ENCODE measurements around the gene ERGIC1.
A peak's percentile ranks its signal among the peaks of the same experiment; 100 is the strongest.

ERGIC1 gene

DNA sequence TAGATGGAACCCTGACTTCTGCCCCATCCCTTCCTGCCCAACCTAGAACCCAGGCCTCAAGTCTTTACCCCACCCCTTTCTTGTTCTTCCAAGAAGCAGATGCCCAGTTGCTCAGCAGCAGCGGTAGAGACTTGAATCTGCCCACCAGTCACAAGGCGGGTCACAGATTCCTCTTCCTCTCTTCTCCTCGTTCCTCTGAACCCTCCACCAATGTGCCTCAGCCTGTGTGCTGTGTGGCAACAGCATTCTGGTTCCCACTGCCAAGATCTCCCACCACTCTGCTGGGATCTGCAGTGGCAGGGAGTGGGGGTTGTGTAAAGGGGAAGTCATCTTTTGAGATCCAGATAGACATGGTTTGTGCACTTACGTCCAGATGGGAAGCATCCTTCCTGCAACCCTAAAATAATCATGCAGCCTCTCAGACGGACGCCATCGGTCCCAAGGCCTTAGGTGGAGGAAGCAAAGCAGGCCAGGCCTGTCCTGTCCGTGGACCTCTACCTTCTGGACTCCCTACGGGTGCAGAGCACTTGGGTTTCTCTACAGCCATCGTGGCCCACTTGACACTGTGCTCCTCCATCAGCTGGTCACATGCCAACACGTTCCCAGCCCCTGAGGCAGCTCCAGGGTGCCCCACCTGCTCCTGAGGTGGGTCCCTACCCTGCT, 117.5 kb downstream of the ERGIC1 start:
- ATAC-seq, result no peak

DNA sequence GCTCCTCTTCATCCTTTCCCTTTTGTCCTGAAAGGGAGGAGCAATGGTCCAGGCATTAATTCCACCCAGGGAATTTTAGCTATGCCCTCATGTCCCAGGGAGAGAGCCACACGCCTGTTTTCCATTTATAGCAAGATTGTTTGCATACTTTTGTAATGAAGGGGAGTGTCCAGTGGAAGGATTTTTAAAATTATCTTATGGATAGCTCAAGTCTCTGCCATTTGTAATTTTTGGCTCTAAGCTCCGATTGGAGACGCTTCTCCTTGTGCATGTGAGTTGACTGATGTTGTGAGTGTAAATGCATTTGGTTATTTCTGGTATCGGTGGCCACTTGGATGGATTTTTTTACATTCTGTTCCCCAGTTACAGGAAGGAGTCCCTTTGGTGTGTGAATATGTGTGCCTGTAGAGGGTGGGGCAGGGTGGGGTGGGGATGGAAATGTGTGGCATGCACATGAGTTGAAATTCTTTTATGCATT, 118.0 kb downstream of the ERGIC1 start:
- no peak for ATAC-seq

DNA sequence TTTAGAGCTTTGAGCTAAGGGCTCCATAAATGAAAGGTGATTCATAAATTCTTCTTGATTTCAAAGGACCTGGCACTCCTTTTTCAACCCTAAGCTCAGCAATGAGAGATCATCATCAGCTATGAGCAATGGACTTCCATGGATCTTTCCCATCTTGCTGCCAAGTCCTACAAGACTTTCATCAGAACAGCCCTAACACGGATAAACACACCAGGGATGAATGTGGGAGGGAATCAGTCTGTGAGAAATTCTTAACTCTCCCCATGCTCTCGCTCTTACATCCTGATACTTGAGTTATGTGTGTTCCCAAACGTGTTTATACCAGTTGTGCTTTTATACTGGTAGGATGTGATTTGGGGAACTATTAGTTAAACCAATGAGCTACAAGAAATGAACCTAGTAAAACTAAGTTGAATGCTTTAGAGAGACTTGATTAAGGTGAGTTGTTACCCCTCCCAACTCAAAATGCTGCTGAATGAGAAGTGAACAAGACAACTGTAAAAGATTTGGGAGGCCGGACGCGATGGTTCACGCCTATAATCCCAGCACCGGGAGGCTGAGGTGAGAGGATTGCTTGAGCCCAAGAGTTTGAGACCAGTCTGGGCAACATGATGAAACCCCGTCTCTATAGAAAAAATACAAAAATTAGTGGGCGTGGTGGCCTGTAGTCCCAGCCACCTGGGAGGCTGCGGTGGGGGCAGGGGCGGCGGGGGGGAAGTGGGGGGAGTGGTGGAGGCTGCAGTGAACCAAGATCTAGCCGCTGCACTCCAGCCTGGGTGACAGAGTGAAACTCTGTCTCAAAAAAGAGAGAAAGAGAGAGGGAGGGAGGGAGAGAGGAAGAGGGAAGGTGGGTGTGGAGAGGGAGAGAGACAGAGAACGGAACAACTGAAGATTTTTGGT, 120.0 kb downstream of the ERGIC1 start:
- no peak for ATAC-seq

DNA sequence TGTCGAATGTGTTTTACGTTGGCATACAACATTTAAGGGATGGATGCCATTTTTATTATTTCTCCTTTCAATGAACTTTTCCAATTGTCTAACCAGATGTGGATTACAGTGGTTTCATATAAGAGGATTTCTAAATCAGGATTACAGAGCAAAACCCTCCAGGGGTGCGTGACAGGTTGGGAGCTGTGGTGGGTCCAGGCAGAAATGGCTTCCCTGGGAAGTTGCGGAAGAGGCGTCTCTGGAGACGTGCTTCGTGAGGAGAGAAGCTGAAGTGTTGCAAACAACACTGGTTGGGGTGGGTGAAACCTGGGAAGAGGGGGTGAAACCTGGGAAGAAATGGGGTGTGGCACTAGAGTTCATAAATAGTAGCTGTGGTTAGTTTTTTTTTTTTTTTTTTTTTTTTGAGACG, 120.7 kb downstream of the ERGIC1 start:
- ATAC-seq, result no peak

DNA sequence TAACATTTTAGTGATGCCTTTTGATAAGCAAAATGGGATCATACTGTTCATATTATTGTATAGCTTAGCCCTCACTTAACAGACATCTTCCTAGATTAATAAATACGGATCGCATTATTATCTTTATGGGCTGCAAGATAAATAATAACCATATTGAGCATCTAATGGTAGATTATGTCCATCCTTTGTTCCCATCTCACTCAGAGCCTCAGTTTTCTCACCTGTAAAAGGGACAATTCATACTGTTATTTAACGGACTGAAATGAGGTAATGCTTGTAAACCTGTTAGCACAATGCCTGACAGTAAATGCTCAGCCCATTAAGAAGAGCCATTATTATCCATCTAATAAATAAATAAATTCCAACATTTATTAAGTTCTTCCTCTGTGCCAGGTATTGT, 122.2 kb downstream of the ERGIC1 start:
- no peak for ATAC-seq

DNA sequence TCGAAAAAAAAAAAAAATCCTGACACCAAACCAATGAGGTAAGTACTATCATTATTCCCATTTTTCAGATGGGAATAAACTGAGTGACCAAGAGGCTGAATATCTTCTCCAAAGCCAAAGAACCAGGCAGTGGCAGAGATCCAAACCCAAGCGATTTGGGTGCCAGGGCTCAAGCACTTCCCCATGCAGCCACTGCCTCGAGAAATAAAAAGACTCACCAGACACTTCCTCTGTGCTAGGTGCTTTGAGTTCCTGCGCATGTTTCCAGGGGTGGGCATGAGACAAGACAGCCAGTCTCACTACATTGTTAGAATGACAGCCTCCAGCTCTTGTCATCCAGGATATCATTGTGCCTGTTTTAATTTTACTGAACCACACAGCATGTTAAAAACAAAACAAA, 122.9 kb downstream of the ERGIC1 start:
- ATAC-seq, result no peak

DNA sequence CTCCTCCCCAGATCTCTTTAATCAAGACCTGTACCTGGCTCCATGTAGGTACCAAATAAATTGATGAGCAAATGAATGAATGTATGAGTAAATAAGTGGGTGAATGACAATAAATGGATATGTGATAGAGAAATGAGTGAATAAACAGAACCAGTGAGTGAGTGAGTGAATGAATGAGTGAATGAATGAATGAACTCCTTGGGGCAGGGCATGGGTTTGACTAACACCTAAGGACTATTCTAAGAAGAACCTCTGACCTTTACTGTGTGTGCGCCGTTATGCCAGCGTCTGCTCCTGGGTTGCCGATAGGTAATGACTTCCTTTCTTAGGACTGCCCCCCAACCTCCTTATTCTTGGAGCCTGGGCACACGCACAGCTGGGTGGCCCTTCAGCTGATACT, 123.4 kb downstream of the ERGIC1 start:
- ATAC-seq, result no peak

DNA sequence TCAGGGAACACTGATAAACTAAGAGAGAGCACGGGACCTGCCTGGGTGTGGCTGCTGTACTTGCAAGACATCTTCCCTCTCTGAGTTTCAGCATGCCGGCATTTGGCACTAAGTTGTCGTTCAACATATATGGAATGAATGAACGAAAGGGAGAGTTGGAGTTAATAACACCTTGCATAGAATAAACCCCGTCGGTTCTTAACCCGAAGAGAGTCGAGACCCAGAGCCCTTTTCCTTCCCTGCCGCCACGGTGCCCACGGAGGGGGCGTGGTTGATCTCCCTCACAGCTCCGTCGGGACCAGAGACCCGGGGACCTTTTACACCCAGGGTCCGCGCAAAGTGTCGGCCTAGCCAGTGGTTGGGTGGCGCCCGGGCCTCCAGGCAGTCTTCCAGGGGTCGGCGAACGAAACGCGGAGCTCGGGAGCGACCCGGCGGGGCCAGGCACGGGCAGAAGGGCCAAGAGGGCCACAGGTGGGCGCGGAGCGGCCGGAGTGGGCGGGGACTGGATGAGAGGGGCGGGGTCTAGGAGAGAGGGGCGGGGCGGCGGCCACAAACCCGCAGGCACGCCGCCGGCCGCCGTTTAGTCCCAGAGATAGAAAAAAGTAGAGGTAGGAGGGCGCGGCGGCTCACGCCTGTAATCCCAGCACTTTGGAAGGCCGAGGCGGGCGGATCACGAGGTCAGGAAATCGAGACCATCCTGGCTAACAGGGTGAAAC, 124.4 kb downstream of the ERGIC1 start:
- ATAC-seq, result peak; percentile 74

DNA sequence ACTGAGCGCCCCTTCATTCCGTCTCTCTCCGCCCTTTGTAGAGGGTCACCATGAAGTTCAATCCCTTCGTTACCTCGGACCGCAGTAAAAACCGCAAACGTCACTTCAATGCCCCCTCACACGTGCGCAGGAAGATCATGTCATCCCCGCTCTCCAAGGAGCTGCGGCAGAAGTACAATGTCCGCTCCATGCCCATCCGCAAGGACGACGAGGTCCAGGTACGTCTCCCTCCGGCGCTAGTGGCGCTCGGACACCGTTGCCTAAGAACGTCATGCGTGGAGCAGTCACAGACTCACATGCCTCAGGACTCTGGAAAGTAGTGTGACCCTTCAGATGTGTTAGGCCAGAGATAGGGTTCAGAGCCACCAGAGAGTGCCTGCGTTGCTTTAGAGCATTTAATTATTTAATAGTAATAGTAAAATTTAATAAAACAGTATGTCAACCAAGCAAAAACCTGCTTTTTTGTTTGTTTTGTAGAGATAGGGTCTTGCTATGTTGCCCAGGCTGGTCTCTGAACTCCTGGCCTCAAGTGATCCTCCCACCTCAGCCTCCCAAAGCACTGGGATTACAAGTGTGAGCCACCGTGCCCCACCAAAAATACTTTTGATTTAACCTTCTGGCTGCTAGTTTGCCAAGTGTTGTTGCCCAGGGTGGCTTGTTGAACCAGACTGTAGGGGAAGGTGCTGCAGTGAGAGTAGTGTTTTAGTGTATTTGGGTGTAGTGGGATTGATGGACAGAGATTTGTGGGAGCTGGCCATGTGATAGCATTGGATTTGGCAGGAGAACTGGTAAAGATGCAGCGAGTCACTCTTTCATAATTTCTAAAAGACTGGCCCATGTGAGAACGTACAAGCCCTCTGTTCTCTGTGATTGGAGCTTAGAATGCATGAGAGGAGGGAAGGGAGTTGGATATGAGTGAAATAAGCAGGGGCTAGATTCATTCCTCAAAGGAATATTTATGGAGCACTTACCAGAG, 126.1 kb downstream of the ERGIC1 start:
- ATAC-seq, result no peak

DNA sequence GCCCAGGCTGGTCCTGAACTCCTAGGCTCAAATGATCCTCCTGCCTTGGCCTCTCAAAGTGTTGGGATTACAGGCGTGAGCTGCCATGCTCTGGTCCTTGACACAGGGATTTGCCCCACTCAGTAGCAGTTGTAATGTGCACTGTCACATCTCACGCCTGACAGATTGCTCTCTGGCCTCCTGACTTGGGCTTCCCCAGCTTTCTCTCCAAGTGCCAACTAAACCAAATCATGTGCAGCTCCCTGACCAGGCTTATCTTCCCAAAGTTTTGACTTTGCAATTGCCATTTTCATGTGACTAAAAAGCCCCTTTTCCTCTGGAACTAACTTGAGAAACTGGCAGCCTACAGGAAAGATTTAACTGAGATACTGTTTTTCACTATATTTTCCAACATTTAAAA, 135.9 kb downstream of the ERGIC1 start:
- ATAC-seq, result no peak

DNA sequence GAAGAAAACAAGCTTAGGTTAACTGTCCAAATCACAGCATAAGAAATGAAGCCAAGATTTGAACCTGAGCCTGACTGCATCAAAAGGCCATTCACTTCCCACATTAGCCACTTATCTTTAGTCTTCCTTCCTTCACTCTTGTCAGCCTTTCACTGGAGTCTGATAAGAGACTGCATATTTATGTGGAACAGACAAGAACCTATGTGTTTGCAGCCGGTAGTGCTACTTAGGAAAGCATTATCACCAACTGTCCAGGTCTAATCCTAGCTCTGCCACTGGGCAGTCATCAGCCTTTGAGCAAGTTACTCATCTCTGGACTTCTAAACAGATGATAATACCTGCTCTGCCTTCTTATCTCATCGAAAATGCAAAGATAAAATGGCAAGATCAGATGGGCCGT, 137.4 kb downstream of the ERGIC1 start:
- no peak for ATAC-seq

DNA sequence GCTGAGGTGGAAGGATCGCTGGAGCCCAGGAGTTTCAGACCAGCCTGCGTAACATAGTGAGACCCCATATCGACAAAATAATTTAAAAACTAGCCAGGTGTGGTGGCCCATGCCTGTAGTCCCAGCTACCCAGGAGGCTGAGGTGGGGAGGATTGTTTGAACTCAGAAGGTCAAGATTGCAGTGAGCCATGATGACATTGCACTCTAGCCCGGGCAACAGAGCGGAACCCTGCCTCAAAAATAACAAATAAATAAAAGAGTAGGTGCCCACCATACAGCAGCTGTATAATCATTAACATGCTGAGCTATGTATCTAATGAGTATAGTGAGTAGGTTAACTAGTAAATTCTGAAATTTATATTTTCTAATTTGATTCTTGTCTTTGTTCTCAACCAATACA, 138.5 kb downstream of the ERGIC1 start:
- no peak for ATAC-seq

DNA sequence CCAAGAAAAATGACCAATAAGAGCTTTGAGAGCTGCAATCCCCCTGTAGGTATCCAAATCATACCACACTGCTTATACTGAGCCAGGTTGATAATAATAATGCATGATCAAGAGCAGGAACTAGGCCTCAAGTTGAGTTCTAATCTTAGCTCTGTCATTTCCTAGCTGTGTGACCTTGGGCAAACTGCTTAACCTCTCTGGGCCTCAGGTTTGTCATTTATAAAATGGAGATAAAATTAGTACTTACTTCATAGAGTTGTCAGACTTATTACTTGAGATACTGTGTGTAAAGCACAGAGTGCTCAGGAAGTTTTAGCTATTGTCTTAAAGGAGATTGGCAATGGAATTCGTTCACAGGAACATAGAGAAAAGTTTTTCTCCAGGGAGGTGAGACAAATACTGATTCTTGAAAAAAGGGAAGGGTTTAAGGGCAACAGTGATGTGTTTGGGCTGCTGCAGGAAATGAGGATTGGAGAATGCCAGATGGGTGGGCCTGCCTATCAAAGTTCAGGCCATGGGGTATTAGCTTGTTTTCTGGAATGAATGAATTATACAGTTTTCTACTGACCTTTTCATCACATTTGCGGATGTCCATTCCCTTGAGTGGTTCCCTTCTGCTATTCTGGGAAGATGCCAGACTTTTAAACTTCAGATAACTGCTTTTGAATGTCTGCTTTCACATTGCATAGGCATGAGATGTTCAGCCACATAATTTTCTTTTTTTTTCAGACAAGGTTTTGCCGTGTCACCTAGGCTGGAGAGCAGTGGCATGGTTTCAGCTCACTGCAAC, 139.3 kb downstream of the ERGIC1 start:
- no peak for ATAC-seq

DNA sequence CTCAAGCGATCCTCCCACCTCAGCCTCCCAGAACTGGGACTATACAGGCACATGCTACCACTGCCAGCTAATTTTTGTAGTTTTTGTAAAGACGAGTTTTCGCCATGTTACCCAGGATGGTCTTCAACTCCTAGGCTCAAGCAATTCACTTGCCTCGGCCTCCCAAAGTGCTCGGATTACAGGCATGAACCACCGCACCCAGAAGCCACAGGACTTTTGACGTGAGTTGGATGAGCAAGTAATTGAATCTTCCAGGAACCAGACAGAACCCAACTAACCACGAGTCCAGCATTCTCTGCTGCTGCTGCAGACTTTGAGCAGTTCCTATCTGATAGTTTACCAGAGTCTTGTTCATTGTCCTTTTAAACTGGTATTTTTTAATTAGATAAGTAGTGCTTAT, 139.9 kb downstream of the ERGIC1 start:
- no peak for ATAC-seq

DNA sequence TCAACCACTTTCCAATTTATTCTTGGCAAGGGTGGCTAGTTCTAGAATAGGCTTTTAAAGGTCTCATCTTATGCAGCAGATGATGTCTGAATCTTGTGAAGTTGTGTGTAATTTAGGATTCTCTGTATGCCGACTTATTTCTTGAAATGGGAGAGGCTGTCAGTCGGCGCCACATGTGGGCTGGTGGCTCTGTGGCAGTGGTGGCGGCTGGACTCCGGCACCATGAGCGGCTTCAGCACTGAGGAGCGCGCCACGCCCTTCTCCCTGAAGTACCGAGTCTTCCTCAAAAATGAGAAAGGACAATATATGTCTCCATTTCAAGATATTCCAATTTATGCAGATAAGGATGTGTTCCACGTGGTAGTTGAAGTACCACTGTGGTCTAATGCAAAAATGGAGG, 141.2 kb downstream of the ERGIC1 start:
- no peak for ATAC-seq

DNA sequence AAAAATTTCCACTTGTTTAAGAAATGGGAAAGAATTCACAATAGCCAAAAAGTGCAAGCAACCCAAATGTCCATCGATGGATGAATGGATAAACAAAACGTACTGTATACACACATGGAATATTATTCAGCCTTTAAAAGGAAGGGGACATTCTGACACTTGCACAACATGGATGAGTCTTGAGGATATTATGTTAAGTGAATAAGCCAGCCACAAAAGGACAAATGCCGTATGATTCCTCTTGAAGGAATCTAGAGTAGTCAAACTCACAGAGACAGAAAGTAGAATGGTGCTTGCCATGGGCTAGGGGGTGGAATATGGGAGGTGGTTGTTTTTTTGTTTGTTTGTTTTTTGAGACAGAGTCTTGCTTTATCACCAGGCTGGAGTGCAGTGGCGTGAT, 145.7 kb downstream of the ERGIC1 start:
- no peak for ATAC-seq

DNA sequence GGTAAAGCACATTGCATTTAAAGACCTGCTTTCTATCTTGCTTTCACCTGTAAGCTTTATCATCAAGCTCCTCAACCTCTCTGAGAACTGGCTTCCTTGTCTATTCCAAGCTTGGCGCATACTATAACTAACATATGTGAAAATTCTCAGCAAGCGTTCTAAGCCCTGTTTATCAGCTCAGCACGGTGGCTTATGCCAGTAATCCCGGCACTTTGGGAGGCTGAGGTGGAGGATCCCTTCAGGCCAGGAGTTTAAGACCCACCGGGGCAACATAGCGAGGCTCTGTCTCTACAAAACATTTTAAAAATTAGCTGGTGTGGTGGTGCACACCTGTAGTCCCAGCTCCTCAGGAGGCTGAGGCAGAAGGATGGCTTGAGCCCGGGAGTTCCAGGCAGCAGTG, 147.9 kb downstream of the ERGIC1 start:
- no peak for ATAC-seq

DNA sequence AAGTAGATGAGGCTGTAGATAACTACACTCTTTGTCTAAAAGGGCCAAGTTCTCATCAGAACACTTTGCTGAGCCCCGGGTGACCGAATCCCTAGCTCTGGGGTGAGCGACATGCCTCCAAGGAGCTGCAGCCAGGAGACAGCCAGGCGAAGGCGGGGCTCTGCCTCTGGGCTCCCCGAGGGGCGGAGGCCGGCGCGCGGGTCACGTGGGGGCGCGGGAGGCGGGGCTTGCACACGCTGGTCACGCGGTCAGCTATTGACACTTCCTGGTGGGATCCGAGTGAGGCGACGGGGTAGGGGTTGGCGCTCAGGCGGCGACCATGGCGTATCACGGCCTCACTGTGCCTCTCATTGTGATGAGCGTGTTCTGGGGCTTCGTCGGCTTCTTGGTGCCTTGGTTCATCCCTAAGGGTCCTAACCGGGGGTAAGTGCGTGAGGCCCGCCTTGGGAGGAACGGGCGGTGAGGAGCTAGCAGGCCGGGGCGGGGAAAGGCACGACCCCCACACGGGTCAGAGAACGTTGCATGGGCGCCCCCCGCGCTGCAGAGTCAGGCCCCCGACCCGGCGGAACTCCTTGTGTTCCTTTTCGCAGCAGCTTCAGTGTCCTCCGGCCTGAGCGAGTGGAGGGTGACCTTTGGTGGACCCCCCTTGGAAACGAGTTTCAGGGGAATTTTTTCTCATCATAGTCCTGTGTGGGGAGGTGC, 149.6 kb downstream of the ERGIC1 start, which contains the start of gene ATP6V0E1:
Gene ATP6V0E1, plus strand, starts transcription at position 230 of the 702 bp plus-strand sequence. Its CDS starts 90 bp downstream, at position 320.
- peak; percentile 88 to 93 for ATAC-seq

DNA sequence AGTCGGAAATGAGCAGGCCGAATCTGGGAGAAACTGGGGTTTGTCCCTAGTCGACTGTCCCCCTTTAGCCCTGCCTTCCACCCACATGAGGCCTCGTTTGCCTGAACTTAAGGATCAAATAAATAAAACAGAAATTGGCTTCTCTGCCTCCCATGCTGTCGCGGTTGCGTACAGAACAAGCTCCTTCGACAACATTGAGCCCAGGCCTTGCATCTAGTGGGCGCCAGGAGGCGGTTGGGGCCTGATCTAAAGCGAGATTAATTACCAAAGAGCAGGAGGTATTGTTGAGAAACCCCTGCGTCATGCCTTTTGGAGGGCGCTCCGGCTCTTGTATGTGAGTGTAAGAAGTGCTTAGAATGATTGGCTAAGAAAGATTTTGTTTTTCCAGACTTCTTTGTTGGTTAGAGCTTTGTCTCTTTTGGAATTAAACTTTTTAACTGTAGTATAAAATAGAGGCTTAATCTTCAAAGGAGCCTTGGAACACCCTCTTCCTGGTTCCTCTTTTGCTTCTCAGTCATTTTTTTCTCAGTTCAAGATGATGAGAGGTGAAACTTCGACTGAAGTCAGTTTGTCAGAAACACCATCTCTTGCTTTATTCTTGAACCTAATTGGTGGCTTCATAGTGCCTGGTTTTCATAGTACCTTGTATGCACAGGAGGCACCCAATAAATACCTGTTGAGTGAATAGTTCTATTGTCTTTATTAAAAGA, 150.3 kb downstream of the ERGIC1 start:
- ATAC-seq, result peak; percentile 79 to 84

DNA sequence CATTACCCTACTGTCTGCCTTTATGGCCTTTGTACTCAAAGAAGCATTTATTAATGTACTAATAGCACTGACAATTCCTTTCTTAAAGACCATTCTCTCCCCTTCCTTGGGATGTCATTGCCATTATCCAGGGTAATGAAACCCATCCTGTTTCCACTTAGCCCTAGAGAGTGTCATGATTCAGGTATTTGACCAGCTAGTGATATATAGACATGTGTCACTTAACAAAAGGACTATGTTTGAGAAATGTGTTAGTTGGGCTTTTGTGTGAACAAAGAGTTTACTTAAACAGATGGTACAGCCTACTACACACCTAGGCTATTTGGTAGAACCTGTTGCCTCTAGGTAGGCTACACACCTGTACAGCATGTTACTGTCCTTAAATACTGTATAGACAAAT, 151.5 kb downstream of the ERGIC1 start:
- no peak for ATAC-seq

All from activated CD4-positive, CD25-positive, alpha-beta regulatory T cell treated with anti-CD3 and anti-CD28 coated beads, Interleukin-2, amount 50 U/mL, for 24 hours (primary cell).